ENCODE data around the gene ATP6V1A. TPM values are rescaled to one million over a fixed set of nuclear protein-coding genes. Genes with fewer than 3 reads are reported as not detected.
A peak's percentile ranks its signal among the peaks of the same experiment; 100 is the strongest.

ATP6V1A gene
- total and polyA plus RNA-seq, 10 donors: 13.3 to 109 (median 81.8) TPM

GRCh38 chr3:113828600-113828999, 81.8 kb downstream of the ATP6V1A start:
- TF ChIP-seq POLR2A (IDR thresholded peaks at IDR 0.05) (no peak), POLR2AphosphoS5 (IDR thresholded peaks at IDR 0.05) (no peak)
- TF ChIP-seq, protein P1, sequence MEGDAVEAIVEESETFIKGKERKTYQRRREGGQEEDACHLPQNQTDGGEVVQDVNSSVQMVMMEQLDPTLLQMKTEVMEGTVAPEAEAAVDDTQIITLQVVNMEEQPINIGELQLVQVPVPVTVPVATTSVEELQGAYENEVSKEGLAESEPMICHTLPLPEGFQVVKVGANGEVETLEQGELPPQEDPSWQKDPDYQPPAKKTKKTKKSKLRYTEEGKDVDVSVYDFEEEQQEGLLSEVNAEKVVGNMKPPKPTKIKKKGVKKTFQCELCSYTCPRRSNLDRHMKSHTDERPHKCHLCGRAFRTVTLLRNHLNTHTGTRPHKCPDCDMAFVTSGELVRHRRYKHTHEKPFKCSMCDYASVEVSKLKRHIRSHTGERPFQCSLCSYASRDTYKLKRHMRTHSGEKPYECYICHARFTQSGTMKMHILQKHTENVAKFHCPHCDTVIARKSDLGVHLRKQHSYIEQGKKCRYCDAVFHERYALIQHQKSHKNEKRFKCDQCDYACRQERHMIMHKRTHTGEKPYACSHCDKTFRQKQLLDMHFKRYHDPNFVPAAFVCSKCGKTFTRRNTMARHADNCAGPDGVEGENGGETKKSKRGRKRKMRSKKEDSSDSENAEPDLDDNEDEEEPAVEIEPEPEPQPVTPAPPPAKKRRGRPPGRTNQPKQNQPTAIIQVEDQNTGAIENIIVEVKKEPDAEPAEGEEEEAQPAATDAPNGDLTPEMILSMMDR (IDR thresholded peaks at IDR 0.05 in 8 of 11, conservative IDR thresholded peaks at IDR 0.05 in 3 of 11): no peak
- intact Hi-C loops (cut with DNase I; ENCODE audit: low total_unique reads): no loop called here
- no peak for DNase-seq
- Histone ChIP-seq H3K27ac (peak overlapping the region in 2 of 8 donors; percentile 30 to 84), H3K4me1 (peaks cover 3 to 54% (median 23%) of the 10 kb centered on the region in 6 donors), H3K36me3 (no peaks in the 10 kb centered on the region), H3K27me3 (replicated peaks in 1 of 7) (no peaks in the 10 kb centered on the region), H3K4me3 (no peak overlapping the region), H3K9me3 (peaks cover 0 to 19% (median 14%) of the 10 kb centered on the region in 8 donors)
- 64 to 84% (median 72%) methylated on average over 1 of the region's 1 CpG for WGBS, 5 donors

GRCh38 chr3:113829576-113830354, 82.9 kb downstream of the ATP6V1A start:
- DNase-seq: no peak

DNA sequence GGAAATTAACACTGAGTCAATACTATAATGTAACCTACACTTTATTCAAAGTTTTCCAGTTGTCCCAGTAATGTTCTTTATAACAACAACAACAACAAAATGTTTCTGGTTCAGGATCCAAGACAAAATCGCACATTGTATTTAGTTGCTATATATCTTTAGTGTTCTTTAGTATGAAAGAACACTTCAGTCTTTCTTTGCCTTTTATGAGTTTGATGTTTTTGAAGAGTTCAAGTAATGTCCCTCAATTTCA, 84.2 kb downstream of the ATP6V1A start:
- peaks cover 3 to 44% (median 23%) of the 10 kb centered on the region in 6 donors for H3K4me1 ChIP-seq
- H3K27me3 ChIP-seq (replicated peaks in 1 of 7): no peaks in the 10 kb centered on the region
- no peak for DNase-seq
- no peaks in the 10 kb centered on the region for H3K36me3 ChIP-seq
- peak overlapping the region in 1 of 8 donors; percentile 46 for H3K4me3 ChIP-seq
- H3K27ac ChIP-seq: peak overlapping the region; percentile 3 to 84 (median 74)
- TF ChIP-seq POLR2A (IDR thresholded peaks at IDR 0.05): no peak
- TF ChIP-seq POLR2AphosphoS5 (IDR thresholded peaks at IDR 0.05): no peak
- TF ChIP-seq, protein P1 (IDR thresholded peaks at IDR 0.05 in 8 of 11, conservative IDR thresholded peaks at IDR 0.05 in 3 of 11): no peak
- H3K9me3 ChIP-seq: peaks cover 0 to 19% (median 14%) of the 10 kb centered on the region in 8 donors
- intact Hi-C loops (cut with DNase I; ENCODE audit: low total_unique reads): loop anchor here (10.0 kb wide), 1 partner anchor 86 kb away; the partner anchor contains the start of genes ATP6V1A and NAA50
- WGBS, 5 donors: 0% methylated on average over 1 of the region's 1 CpG

More at GRCh38 chr3:113829576-113830354, 82.9 kb downstream of the ATP6V1A start:
- TF ChIP-seq, protein P1 (IDR thresholded peaks at IDR 0.05 in 8 of 11, conservative IDR thresholded peaks at IDR 0.05 in 3 of 11): no peak
- no peak for TF ChIP-seq POLR2AphosphoS5 (IDR thresholded peaks at IDR 0.05)
- no peak for TF ChIP-seq POLR2A (IDR thresholded peaks at IDR 0.05)
- peaks cover 3 to 51% (median 23%) of the 10 kb centered on the region in 6 donors for H3K4me1 ChIP-seq
- no peaks in the 10 kb centered on the region for H3K36me3 ChIP-seq
- H3K27ac ChIP-seq: peak overlapping the region; percentile 2 to 84 (median 74)
- H3K4me3 ChIP-seq: peak overlapping the region in 1 of 8 donors; percentile 46
- 77 to 83% (median 78%) methylated on average over 10 of the region's 10 CpGs for WGBS, 5 donors
- intact Hi-C loops (cut with DNase I; ENCODE audit: low total_unique reads): loop anchor here (10.0 kb wide), 1 partner anchor 85 kb away; the partner anchor contains the start of genes ATP6V1A and NAA50
- peaks cover 0 to 19% (median 14%) of the 10 kb centered on the region in 8 donors for H3K9me3 ChIP-seq
- no peaks in the 10 kb centered on the region for H3K27me3 ChIP-seq (replicated peaks in 1 of 7)

GRCh38 chr3:113832477-113833164, 85.8 kb downstream of the ATP6V1A start:
- intact Hi-C loops (cut with DNase I; ENCODE audit: low total_unique reads): loop anchor here (10.0 kb wide), 1 partner anchor 88 kb away; the partner anchor contains the start of genes ATP6V1A and NAA50
- peaks cover 0 to 19% (median 14%) of the 10 kb centered on the region in 8 donors for H3K9me3 ChIP-seq
- WGBS, 5 donors: 73 to 83% (median 80%) methylated on average over 5 of the region's 5 CpGs
- H3K4me1 ChIP-seq: peaks cover 3 to 44% (median 23%) of the 10 kb centered on the region in 6 donors
- no peak overlapping the region for H3K4me3 ChIP-seq
- DNase-seq: no peak
- H3K27me3 ChIP-seq (replicated peaks in 1 of 7): no peaks in the 10 kb centered on the region
- TF ChIP-seq POLR2A (IDR thresholded peaks at IDR 0.05) (no peak), POLR2AphosphoS5 (IDR thresholded peaks at IDR 0.05) (no peak)
- TF ChIP-seq, protein P1 (IDR thresholded peaks at IDR 0.05 in 8 of 11, conservative IDR thresholded peaks at IDR 0.05 in 3 of 11): no peak
- peak overlapping the region in 1 of 8 donors; percentile 7 for H3K27ac ChIP-seq
- no peaks in the 10 kb centered on the region for H3K36me3 ChIP-seq

All from spleen (tissue), 11 donors.